ENCODE results near the gene SCLY.

SCLY gene

GRCh38 chr2:238075397-238075796 lies 14.6 kb downstream of the SCLY start:
- Histone ChIP-seq H3K4me1 (no peaks in the 10 kb centered on the region), H3K36me3 (peaks cover 62 to 90% (median 74%) of the 10 kb centered on the region in 11 experiments), H3K27ac (no peak overlapping the region), H3K9ac (no peak overlapping the region), H3K4me2 (no peak overlapping the region), H4K20me1 (no peaks in the 10 kb centered on the region), H3K4me3 (no peak overlapping the region), H3K9me3 (replicated peaks in 1 of 11) (peaks cover 27 to 48% (median 38%) of the 10 kb centered on the region in 11 experiments), H3K27me3 (no peaks in the 10 kb centered on the region)
- TF ChIP-seq Cebpa-rat (IDR thresholded peaks at IDR 0.05) = no peak

GRCh38 chr2:238077292-238077691 lies 16.5 kb downstream of the SCLY start:
- Histone ChIP-seq H3K27ac (no peak overlapping the region), H3K9ac (no peak overlapping the region), H3K4me1 (no peaks in the 10 kb centered on the region), H3K36me3 (peaks cover 62 to 90% (median 74%) of the 10 kb centered on the region in 11 experiments), H3K9me3 (replicated peaks in 1 of 11) (peaks cover 24 to 39% (median 36%) of the 10 kb centered on the region in 11 experiments), H3K4me3 (no peak overlapping the region), H3K27me3 (no peaks in the 10 kb centered on the region), H3K4me2 (no peak overlapping the region), H4K20me1 (no peaks in the 10 kb centered on the region)
- TF ChIP-seq Cebpa-rat (IDR thresholded peaks at IDR 0.05) = no peak

- Histone ChIP-seq H3K9me3 (replicated peaks in 1 of 11) (peaks cover 6 to 20% (median 14%) of the 10 kb centered on the region in 11 experiments; a peak in 18 of 22 replicates), H4K20me1 (no peaks in the 10 kb centered on the region), H3K4me2 (no peak overlapping the region), H3K27ac (no peak overlapping the region), H3K27me3 (no peaks in the 10 kb centered on the region), H3K36me3 (peaks cover 60 to 90% (median 75%) of the 10 kb centered on the region in 11 experiments), H3K9ac (no peak overlapping the region), H3K4me3 (no peak overlapping the region), H3K4me1 (no peaks in the 10 kb centered on the region)
- TF ChIP-seq Cebpa-rat (IDR thresholded peaks at IDR 0.05) = no peak
Measured at GRCh38 chr2:238079874-238080327, 19.1 kb downstream of the SCLY start.

- H3K36me3 ChIP-seq = peaks cover 60 to 96% (median 77%) of the 10 kb centered on the region in 11 experiments
Measured at GRCh38 chr2:238080518-238080917, 19.7 kb downstream of the SCLY start.

GRCh38 chr2:238081150-238081549 lies 20.3 kb downstream of the SCLY start:
- H3K9ac ChIP-seq = no peak overlapping the region
- H4K20me1 ChIP-seq = no peaks in the 10 kb centered on the region
- TF ChIP-seq Cebpa-rat (IDR thresholded peaks at IDR 0.05) = no peak
- H3K4me1 ChIP-seq = peaks cover 0 to 1% (median 0%) of the 10 kb centered on the region in 10 experiments; a peak in 6 of 20 replicates
- no peaks in the 10 kb centered on the region for H3K27me3 ChIP-seq
- no peak overlapping the region for H3K27ac ChIP-seq
- H3K9me3 ChIP-seq (replicated peaks in 1 of 11) = peaks cover 6 to 18% (median 12%) of the 10 kb centered on the region in 11 experiments; a peak in 18 of 22 replicates
- H3K4me2 ChIP-seq = no peak overlapping the region
- no peak overlapping the region for H3K4me3 ChIP-seq
- H3K36me3 ChIP-seq = peaks cover 58 to 97% (median 75%) of the 10 kb centered on the region in 11 experiments

More at GRCh38 chr2:238080518-238080917, 19.7 kb downstream of the SCLY start:
- Histone ChIP-seq H3K4me2 (no peak overlapping the region), H3K9ac (no peak overlapping the region), H3K27me3 (no peaks in the 10 kb centered on the region), H3K4me3 (no peak overlapping the region), H3K4me1 (no peaks in the 10 kb centered on the region), H3K9me3 (replicated peaks in 1 of 11) (peaks cover 6 to 20% (median 14%) of the 10 kb centered on the region in 11 experiments; a peak in 18 of 22 replicates), H3K27ac (no peak overlapping the region), H4K20me1 (no peaks in the 10 kb centered on the region)
- TF ChIP-seq Cebpa-rat (IDR thresholded peaks at IDR 0.05) = no peak

GRCh38 chr2:238081561-238081960 lies 20.8 kb downstream of the SCLY start:
- Histone ChIP-seq H3K9me3 (replicated peaks in 1 of 11) (peaks cover 4 to 15% (median 10%) of the 10 kb centered on the region in 11 experiments; a peak in 17 of 22 replicates), H3K36me3 (peaks cover 55 to 97% (median 74%) of the 10 kb centered on the region in 11 experiments), H3K4me3 (no peak overlapping the region), H4K20me1 (no peaks in the 10 kb centered on the region), H3K27me3 (no peaks in the 10 kb centered on the region), H3K9ac (no peak overlapping the region), H3K4me2 (no peak overlapping the region), H3K4me1 (peaks cover 0 to 5% (median 4%) of the 10 kb centered on the region in 10 experiments; a peak in 17 of 20 replicates), H3K27ac (no peak overlapping the region)
- TF ChIP-seq Cebpa-rat (IDR thresholded peaks at IDR 0.05) = no peak

GRCh38 chr2:238082151-238082550 lies 21.4 kb downstream of the SCLY start:
- H3K4me2 ChIP-seq = no peak overlapping the region
- H3K36me3 ChIP-seq = peaks cover 50 to 92% (median 68%) of the 10 kb centered on the region in 11 experiments

GRCh38 chr2:238082827-238083226 lies 22.0 kb downstream of the SCLY start:
- no peak overlapping the region for H3K4me2 ChIP-seq
- H3K4me1 ChIP-seq = peaks cover 11 to 18% (median 16%) of the 10 kb centered on the region in 10 experiments
- H3K4me3 ChIP-seq = no peak overlapping the region
- no peak for TF ChIP-seq Cebpa-rat (IDR thresholded peaks at IDR 0.05)
- peaks cover 0 to 6% (median 0%) of the 10 kb centered on the region in 11 experiments; a peak in 1 of 22 replicates for H4K20me1 ChIP-seq
- no peaks in the 10 kb centered on the region for H3K27me3 ChIP-seq
- no peak overlapping the region for H3K27ac ChIP-seq
- H3K9me3 ChIP-seq (replicated peaks in 1 of 11) = peaks cover 0 to 3% (median 0%) of the 10 kb centered on the region in 11 experiments; a peak in 3 of 22 replicates
- peaks cover 43 to 86% (median 62%) of the 10 kb centered on the region in 11 experiments for H3K36me3 ChIP-seq
- no peak overlapping the region for H3K9ac ChIP-seq

More at GRCh38 chr2:238082151-238082550, 21.4 kb downstream of the SCLY start:
- no peak for TF ChIP-seq Cebpa-rat (IDR thresholded peaks at IDR 0.05)
- Histone ChIP-seq H4K20me1 (no peaks in the 10 kb centered on the region), H3K4me1 (peaks cover 5 to 11% (median 10%) of the 10 kb centered on the region in 10 experiments), H3K27me3 (no peaks in the 10 kb centered on the region), H3K9ac (no peak overlapping the region), H3K9me3 (replicated peaks in 1 of 11) (peaks cover 0 to 9% (median 5%) of the 10 kb centered on the region in 11 experiments; a peak in 14 of 22 replicates), H3K4me3 (no peak overlapping the region), H3K27ac (no peak overlapping the region)

GRCh38 chr2:238083919-238084318 lies 23.1 kb downstream of the SCLY start:
- Histone ChIP-seq H3K36me3 (peaks cover 42 to 79% (median 58%) of the 10 kb centered on the region in 11 experiments), H4K20me1 (peaks cover 0 to 6% (median 0%) of the 10 kb centered on the region in 11 experiments; a peak in 1 of 22 replicates), H3K9me3 (replicated peaks in 1 of 11) (no peaks in the 10 kb centered on the region), H3K27me3 (no peaks in the 10 kb centered on the region), H3K4me2 (no peak overlapping the region), H3K4me1 (peaks cover 11 to 25% (median 18%) of the 10 kb centered on the region in 10 experiments), H3K27ac (no peak overlapping the region), H3K4me3 (no peak overlapping the region), H3K9ac (no peak overlapping the region)
- no peak for TF ChIP-seq Cebpa-rat (IDR thresholded peaks at IDR 0.05)

All from BLaER1 treated with 17β-estradiol and CSF1 and Interleukin-3, amounts not matched to agents 10 nM and 100 nM (cell line).